Measurements from ENCODE around the gene CCDC170. TPM values are rescaled to one million over a fixed set of nuclear protein-coding genes. Genes with fewer than 3 reads are reported as not detected.

Gene CCDC170
- total RNA-seq, 1 experiment from 2014 or later = 0.12 TPM

GRCh38 chr6:151661928-151662327 lies 168.1 kb downstream of the CCDC170 start:
- no TSS peak for BruUV-seq (replicated peaks)
- ChIA-PET CTCF (no interaction called here), POLR2A (no interaction called here), RAD21 (ENCODE audit: low non-redundant PET in 1 of 2, low total read pairs in 2 of 2, uncharacterized antibody in 2 of 2, unreplicated experiment in 2 of 2) (no interaction called here)
- Histone ChIP-seq H3K9me2 (ENCODE audit: insufficient read depth) (no peaks in the 10 kb centered on the region), H2AFZ (ENCODE audit: low read depth, low read length, poor library complexity, severe bottlenecking) (no peak overlapping the region), H3K27ac (ENCODE audit: low read depth, low read length) (no peak overlapping the region), H3K4me2 (ENCODE audit: low read length) (no peak overlapping the region), H3K4me3 (replicated peaks in 1 of 2; ENCODE audit: low read depth in 1 of 2, low read length in 2 of 2) (no peak overlapping the region), H3K79me2 (ENCODE audit: insufficient read depth, low read length) (no peaks in the 10 kb centered on the region), H3K36me3 (ENCODE audit: control insufficient read depth in 1 of 2, insufficient read depth in 2 of 2, low read length in 2 of 2) (no peaks in the 10 kb centered on the region), H3K9ac (ENCODE audit: low read length) (no peak overlapping the region), H3K4me1 (ENCODE audit: control insufficient read depth in 1 of 2, insufficient read depth in 2 of 2, low read length in 2 of 2) (peaks cover 0 to 16% of the 10 kb centered on the region in 2 experiments; a peak in 1 of 4 replicates), H3K27me3 (ENCODE audit: insufficient read depth, low read length) (no peaks in the 10 kb centered on the region), H3K9me3 (ENCODE audit: control insufficient read depth in 1 of 2, insufficient read depth in 1 of 2, low read depth in 1 of 2, low read length in 2 of 2) (no peaks in the 10 kb centered on the region), H4K20me1 (ENCODE audit: insufficient read depth) (no peaks in the 10 kb centered on the region)
- peak; percentile 10 for DNase-seq (ENCODE audit: low read depth, low spot score)
- peak; percentile 55 for TF ChIP-seq RAD21 (IDR thresholded peaks at IDR 0.05; ENCODE audit: low read depth)
- no peak for TF ChIP-seq SIN3A (IDR thresholded peaks at IDR 0.05; ENCODE audit: low read depth)
- no peak for TF ChIP-seq POLR2AphosphoS5 (IDR thresholded peaks at IDR 0.05; ENCODE audit: low read depth, low read length)
- no peak for TF ChIP-seq SRF (IDR thresholded peaks at IDR 0.05; ENCODE audit: low read depth)
- TF ChIP-seq FOSL1 (IDR thresholded peaks at IDR 0.05; ENCODE audit: low read depth) = no peak
- TF ChIP-seq JUND (IDR thresholded peaks at IDR 0.05) = no peak
- TF ChIP-seq EZH2 (IDR thresholded peaks at IDR 0.05) = no peak
- TF ChIP-seq ZNF274 (IDR thresholded peaks at IDR 0.05; ENCODE audit: low read depth, low read length) = no peak
- no peak for TF ChIP-seq CBX3 (IDR thresholded peaks at IDR 0.05; ENCODE audit: low read depth)
- no peak for TF ChIP-seq SP1 (IDR thresholded peaks at IDR 0.05; ENCODE audit: low read depth)
- no peak for TF ChIP-seq TCF7L2 (IDR thresholded peaks at IDR 0.05; ENCODE audit: borderline replicate concordance, extremely low read depth, insufficient read depth, insufficient read length)
- peak; percentile 45 to 64 (median 63); a peak in 5 of 6 replicates for TF ChIP-seq CTCF (IDR thresholded peaks at IDR 0.05 in 2 of 3, conservative IDR thresholded peaks at IDR 0.05 in 1 of 3; ENCODE audit: borderline replicate concordance in 1 of 3, insufficient read depth in 1 of 3, low read depth in 2 of 3, low read length in 2 of 3)
- intact Hi-C loops (cut with micrococcal nuclease) = no loop called here
- ATAC-seq = peak; percentile 90
